H9 (cell line): ENCODE results near the gene CLIC3. TPM values are rescaled to one million over a fixed set of nuclear protein-coding genes. Genes with fewer than 3 reads are reported as not detected.

ENCODE experiments used
- DNase-seq: peaks from one replicate; pipeline ENCODE4 v3.0.0-alpha.2; 2017
- H2AFZ ChIP-seq: one replicate; pipeline ENCODE4 v1.6.1; 2013; ENCODE audit warnings: mild to moderate bottlenecking, low read length, control low read depth, moderate library complexity
- H2AK5ac ChIP-seq: 2 replicates; pipeline ENCODE4 v1.6.1; 2013; ENCODE audit warnings: low read length, control low read depth, mixed read lengths; ENCODE audit not compliant: insufficient read length
- H2BK120ac ChIP-seq: one replicate; pipeline ENCODE4 v1.6.1; 2013; ENCODE audit warnings: low read depth, mild to moderate bottlenecking, low read length, control low read depth, inconsistent platforms; ENCODE audit not compliant: poor library complexity, severe bottlenecking
- H2BK12ac ChIP-seq: 2 replicates; pipeline ENCODE4 v1.6.1; 2013; ENCODE audit warnings: low read length, control low read depth, mixed read lengths, low read depth; ENCODE audit not compliant: insufficient read length
- H2BK15ac ChIP-seq: 2 replicates; pipeline ENCODE4 v1.6.1; 2013; ENCODE audit warnings: low read depth, low read length, control low read depth
- H2BK20ac ChIP-seq: one replicate; pipeline ENCODE4 v1.6.1; 2013; ENCODE audit warnings: low read depth, mild to moderate bottlenecking, low read length, control low read depth, inconsistent platforms; ENCODE audit not compliant: poor library complexity, severe bottlenecking
- H2BK5ac ChIP-seq: 2 replicates; pipeline ENCODE4 v1.6.1; 2013; ENCODE audit warnings: low read length, control low read depth, mixed read lengths; ENCODE audit not compliant: insufficient read length
- H3K14ac ChIP-seq: 2 replicates; pipeline ENCODE4 v1.6.1; 2013; ENCODE audit warnings: low read length, control low read depth; ENCODE audit not compliant: insufficient read depth
- H3K18ac ChIP-seq: 2 replicates; pipeline ENCODE4 v1.6.1; 2013; ENCODE audit warnings: low read depth, mild to moderate bottlenecking, mixed read lengths, low read length, control low read depth; ENCODE audit not compliant: insufficient read length
- H3K23ac ChIP-seq: 2 replicates; pipeline ENCODE4 v1.6.1; 2013; ENCODE audit warnings: low read length, control low read depth, mixed read lengths, low read depth; ENCODE audit not compliant: insufficient read length
- H3K23me2 ChIP-seq: 2 replicates; pipeline ENCODE4 v1.6.1; 2013; ENCODE audit warnings: low read depth, mild to moderate bottlenecking, mixed read lengths, low read length, control low read depth; ENCODE audit not compliant: insufficient read length, poor library complexity, severe bottlenecking
- H3K27ac ChIP-seq: 2 replicates; pipeline ENCODE4 v1.5.1; 2013; ENCODE audit warnings: low read length, control low read depth, mixed read lengths, low read depth; ENCODE audit not compliant: insufficient read length
- H3K27me3 ChIP-seq: 2 replicates; pipeline ENCODE4 v1.6.1; 2013; ENCODE audit warnings: low read length, control low read depth, inconsistent platforms; ENCODE audit not compliant: insufficient read depth
- H3K4ac ChIP-seq: 2 replicates; pipeline ENCODE4 v1.6.1; 2013; ENCODE audit warnings: low read depth, mild to moderate bottlenecking, control low read depth, inconsistent platforms, low read length, moderate library complexity
- H3K4me1 ChIP-seq: 2 replicates; pipeline ENCODE4 v1.6.1; 2013; ENCODE audit warnings: low read length, control low read depth, inconsistent platforms; ENCODE audit not compliant: insufficient read depth
- H3K4me2 ChIP-seq: 2 replicates; pipeline ENCODE4 v1.6.1; 2013; ENCODE audit warnings: low read length, control low read depth, mixed read lengths; ENCODE audit not compliant: insufficient read length, insufficient read depth
- H3K56ac ChIP-seq: 2 replicates; pipeline ENCODE4 v1.6.1; 2013; ENCODE audit warnings: low read depth, mild to moderate bottlenecking, mixed read lengths, low read length, control low read depth; ENCODE audit not compliant: insufficient read length
- H3K79me1 ChIP-seq: 2 replicates; pipeline ENCODE4 v1.6.1; 2013; ENCODE audit warnings: low read depth, mild to moderate bottlenecking, moderate library complexity, low read length, control low read depth, inconsistent platforms; ENCODE audit not compliant: insufficient read depth, poor library complexity, severe bottlenecking
- H3K79me2 ChIP-seq: 2 replicates; pipeline ENCODE4 v1.6.1; 2013; ENCODE audit warnings: low read length, control low read depth, inconsistent platforms; ENCODE audit not compliant: insufficient read depth
- H3K9ac ChIP-seq: 2 replicates; pipeline ENCODE4 v1.6.1; 2013; ENCODE audit warnings: low read length, control low read depth, mixed read lengths; ENCODE audit not compliant: insufficient read length; ENCODE audit errors: extremely low read depth
- H3K9me3 ChIP-seq: one replicate; pipeline ENCODE4 v1.6.1; 2013; ENCODE audit warnings: low read depth, low read length, inconsistent platforms; ENCODE audit not compliant: control insufficient read depth
- H3T11ph ChIP-seq: one replicate; pipeline ENCODE4 v1.6.1; 2013; ENCODE audit warnings: mild to moderate bottlenecking, low read length, control low read depth, inconsistent platforms
- H4K20me1 ChIP-seq: one replicate; pipeline ENCODE4 v1.6.1; 2013; ENCODE audit not compliant: control insufficient read depth, insufficient read length, insufficient read depth
- H4K5ac ChIP-seq: 2 replicates; pipeline ENCODE4 v1.6.1; 2013; ENCODE audit warnings: low read depth, mild to moderate bottlenecking, mixed read lengths, low read length, control low read depth; ENCODE audit not compliant: insufficient read length
- H4K8ac ChIP-seq: replicated peaks from 2 replicates; pipeline ENCODE4 v1.6.1; 2013; ENCODE audit warnings: low read length, control low read depth, mixed read lengths, low read depth; ENCODE audit not compliant: insufficient read length
- H4K91ac ChIP-seq: 2 replicates; pipeline ENCODE4 v1.6.1; 2013; ENCODE audit warnings: low read depth, mild to moderate bottlenecking, moderate library complexity, mixed read lengths, low read length, control low read depth; ENCODE audit not compliant: insufficient read length
- H3K27ac Mint-ChIP-seq, 3 experiments: 2 replicates in 2 of 3; 3 replicates in 1 of 3; pipeline ENCODE4 v1.8.0; 2020 to 2021; ENCODE audit warnings: mixed read lengths in 3 of 3, mild to moderate bottlenecking in 1 of 3, moderate library complexity in 1 of 3
- H3K27me3 Mint-ChIP-seq: 2 replicates; pipeline ENCODE4 v1.8.0; 2021; ENCODE audit warnings: low read depth, mild to moderate bottlenecking, moderate library complexity, mixed read lengths
- H3K36me3 Mint-ChIP-seq, 3 experiments: 2 replicates in 2 of 3; 3 replicates in 1 of 3; pipeline ENCODE4 v1.8.0; 2020 to 2021; ENCODE audit warnings: low read depth in 3 of 3, mixed read lengths in 3 of 3; ENCODE audit not compliant: insufficient read depth in 1 of 3
- H3K4me1 Mint-ChIP-seq, 2 experiments: 2 replicates each; pipeline ENCODE4 v1.8.0; 2020; ENCODE audit warnings: mixed read lengths in 2 of 2
- H3K4me3 Mint-ChIP-seq, 2 experiments: 2 replicates in 1 of 2; 3 replicates in 1 of 2; pipeline ENCODE4 v1.8.0; 2020 to 2021; ENCODE audit warnings: mild to moderate bottlenecking in 2 of 2, mixed read lengths in 2 of 2, moderate library complexity in 1 of 2
- H3K9me3 Mint-ChIP-seq, 2 experiments: 2 replicates in 1 of 2; 3 replicates in 1 of 2; pipeline ENCODE4 v1.8.0; 2020; ENCODE audit warnings: mild to moderate bottlenecking in 2 of 2, mixed read lengths in 2 of 2, moderate library complexity in 1 of 2
- WGBS: extraction: QIAGEN DNeasy Blood & Tissue Kit; methylation state at CpG from one replicate; pipeline ENCODE4 v1.1.7; 2013; ENCODE audit warnings: missing lambda C conversion rate, low lambda C conversion rate, mixed read lengths; ENCODE audit not compliant: insufficient read length; ENCODE audit errors: extremely low coverage; 5-methylcytosine and 5-hydroxymethylcytosine counted together
- total RNA-seq: library from RNA; stranded (reverse); gene quantifications from 2 replicates; pipeline ENCODE4 v1.2.1, GENCODE V29; 2021
- TF ChIP-seq, protein P1 (sequence below): fragments of 200-600 bp; sonication (generic); conservative IDR thresholded peaks from 3 replicates; pipeline ENCODE4 v1.8.0; 2021; ENCODE audit warnings: antibody characterized with exemption, mild to moderate bottlenecking

The CLIC3 gene
- total RNA-seq, 1 experiment from 2014 or later = 0.31 TPM

DNA sequence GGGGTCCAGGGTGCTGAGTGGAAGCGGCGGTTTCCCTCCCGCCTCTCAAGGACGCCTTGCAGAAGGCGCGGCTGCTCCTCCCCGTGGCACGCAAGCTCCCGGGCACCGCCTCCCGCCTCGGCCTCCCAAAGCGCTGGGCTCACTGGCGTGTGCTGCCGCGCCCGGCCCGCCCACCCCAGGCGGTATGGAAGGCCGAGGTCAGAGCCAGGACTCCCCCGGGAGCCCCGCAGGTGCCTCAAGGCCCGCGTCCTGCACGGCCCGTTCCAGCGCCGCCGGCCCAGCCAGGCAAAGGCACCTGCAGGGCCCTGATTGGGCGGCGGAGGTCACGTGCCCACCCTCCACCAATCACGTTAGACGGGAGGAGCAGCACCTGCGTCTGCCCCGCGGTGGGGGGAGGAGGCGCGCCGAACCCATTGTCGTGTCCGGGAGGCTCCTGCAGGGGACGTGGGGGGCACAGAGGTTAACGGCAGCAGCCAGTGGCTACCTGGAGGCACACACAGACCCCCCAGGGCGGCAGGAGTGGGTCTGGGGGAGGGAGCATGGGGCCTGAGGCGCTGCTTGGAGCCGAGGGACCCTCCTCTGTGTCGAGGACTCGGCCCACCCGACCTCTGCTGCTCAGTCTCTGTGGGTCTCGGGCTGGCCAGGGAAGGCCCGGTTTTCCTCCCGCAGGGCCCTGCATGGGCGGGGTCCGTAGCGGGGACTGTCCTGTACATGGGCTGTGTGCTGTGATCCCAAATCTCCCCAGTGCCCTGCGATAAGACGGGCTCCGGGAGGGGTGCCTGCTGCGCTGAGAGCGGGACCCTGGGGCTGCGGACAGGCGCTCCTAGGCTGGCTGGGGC lies 46.3 kb downstream of the CLIC3 start:
- H3T11ph ChIP-seq = no peak overlapping the region
- no peak overlapping the region for H3K27ac ChIP-seq
- Mint-ChIP-seq H3K36me3 (no peaks in the 10 kb centered on the region), H3K4me1 (peaks cover 8 to 15% of the 10 kb centered on the region in 2 experiments), H3K9me3 (no peaks in the 10 kb centered on the region), H3K4me3 (peak overlapping the region; percentile 74 to 87), H3K27ac (peak overlapping the region in 2 of 3 experiments; percentile 83 to 87; a peak in 2 of 7 replicates), H3K27me3 (no peaks in the 10 kb centered on the region)
- H2BK120ac ChIP-seq = no peak overlapping the region
- H3K4ac ChIP-seq = no peak overlapping the region
- H2BK15ac ChIP-seq = no peak overlapping the region
- H3K79me2 ChIP-seq = no peaks in the 10 kb centered on the region
- WGBS = no CpG with 5 or more reads among the region's 63 CpGs
- no peak overlapping the region for H2BK12ac ChIP-seq
- no peaks in the 10 kb centered on the region for H3K79me1 ChIP-seq
- H3K4me2 ChIP-seq = peak overlapping the region; percentile 55
- TF ChIP-seq, protein P1, sequence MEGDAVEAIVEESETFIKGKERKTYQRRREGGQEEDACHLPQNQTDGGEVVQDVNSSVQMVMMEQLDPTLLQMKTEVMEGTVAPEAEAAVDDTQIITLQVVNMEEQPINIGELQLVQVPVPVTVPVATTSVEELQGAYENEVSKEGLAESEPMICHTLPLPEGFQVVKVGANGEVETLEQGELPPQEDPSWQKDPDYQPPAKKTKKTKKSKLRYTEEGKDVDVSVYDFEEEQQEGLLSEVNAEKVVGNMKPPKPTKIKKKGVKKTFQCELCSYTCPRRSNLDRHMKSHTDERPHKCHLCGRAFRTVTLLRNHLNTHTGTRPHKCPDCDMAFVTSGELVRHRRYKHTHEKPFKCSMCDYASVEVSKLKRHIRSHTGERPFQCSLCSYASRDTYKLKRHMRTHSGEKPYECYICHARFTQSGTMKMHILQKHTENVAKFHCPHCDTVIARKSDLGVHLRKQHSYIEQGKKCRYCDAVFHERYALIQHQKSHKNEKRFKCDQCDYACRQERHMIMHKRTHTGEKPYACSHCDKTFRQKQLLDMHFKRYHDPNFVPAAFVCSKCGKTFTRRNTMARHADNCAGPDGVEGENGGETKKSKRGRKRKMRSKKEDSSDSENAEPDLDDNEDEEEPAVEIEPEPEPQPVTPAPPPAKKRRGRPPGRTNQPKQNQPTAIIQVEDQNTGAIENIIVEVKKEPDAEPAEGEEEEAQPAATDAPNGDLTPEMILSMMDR = peak; percentile 27; the same call in 1 of the 3 replicates
- no peak overlapping the region for H4K5ac ChIP-seq
- H3K27me3 ChIP-seq = no peaks in the 10 kb centered on the region
- no peak overlapping the region for H4K8ac ChIP-seq
- H3K18ac ChIP-seq = peak overlapping the region; percentile 43
- no peaks in the 10 kb centered on the region for H3K9me3 ChIP-seq
- H3K4me1 ChIP-seq = no peaks in the 10 kb centered on the region
- H3K23ac ChIP-seq = no peak overlapping the region
- H2AFZ ChIP-seq = no peak overlapping the region
- no peak overlapping the region for H3K56ac ChIP-seq
- peaks cover 5% of the 10 kb centered on the region for H3K23me2 ChIP-seq
- no peak overlapping the region for H2BK20ac ChIP-seq
- peak overlapping the region; percentile 61; the same call in 1 of the 2 replicates for H3K14ac ChIP-seq
- DNase-seq = peak; percentile 97
- H4K91ac ChIP-seq = no peak overlapping the region
- no peak overlapping the region for H2AK5ac ChIP-seq
- no peak overlapping the region for H3K9ac ChIP-seq
- no peaks in the 10 kb centered on the region for H4K20me1 ChIP-seq
- no peak overlapping the region for H2BK5ac ChIP-seq
